SK-N-SH treated with all-trans-retinoic acid at 6 μM for 48 hours (cell line): ENCODE data around the gene RNF169.

Source experiments
- ARNTL ChIP-seq: fragments of 450-650 bp; formaldehyde crosslinking; IDR thresholded peaks from 2 replicates; pipeline ENCODE4 v1.5.0; 2020; ENCODE audit warnings: low read depth, mild to moderate bottlenecking, moderate library complexity, borderline replicate concordance
- ESRRG ChIP-seq: fragments of 250-450 bp; sonication (Bioruptor Pico); IDR thresholded peaks from 2 replicates; pipeline ENCODE4 v1.6.1; 2021; ENCODE audit warnings: mild to moderate bottlenecking
- GLIS3 ChIP-seq: fragments of 250-450 bp; sonication (Bioruptor Pico); IDR thresholded peaks from 2 replicates; pipeline ENCODE4 v1.5.0; 2020; ENCODE audit warnings: mild to moderate bottlenecking, moderate library complexity
- OSR1 ChIP-seq: fragments of 250-450 bp; sonication (Bioruptor Pico); IDR thresholded peaks from 2 replicates; pipeline ENCODE4 v1.8.0; 2022; ENCODE audit warnings: moderate library complexity, mild to moderate bottlenecking, inconsistent platforms
- PPARA ChIP-seq: fragments of 250-450 bp; sonication (Bioruptor Pico); IDR thresholded peaks from 2 replicates; pipeline ENCODE4 v1.5.0; 2020; ENCODE audit warnings: mild to moderate bottlenecking, borderline replicate concordance
- RARB ChIP-seq: fragments of 250-450 bp; sonication (Bioruptor Pico); IDR thresholded peaks from 2 replicates; pipeline ENCODE4 v1.8.0; 2021; ENCODE audit warnings: mild to moderate bottlenecking, moderate library complexity
- TCF4 ChIP-seq: fragments of 250-450 bp; sonication (Bioruptor Pico); IDR thresholded peaks from 2 replicates; pipeline ENCODE4 v1.8.0; 2021; ENCODE audit warnings: mild to moderate bottlenecking, moderate library complexity, borderline replicate concordance
- ZFP3 ChIP-seq: fragments of 250-450 bp; sonication (Bioruptor Pico); IDR thresholded peaks from 2 replicates; pipeline ENCODE4 v1.5.0; 2020; ENCODE audit warnings: mild to moderate bottlenecking, moderate library complexity
- TF ChIP-seq, protein P1 (sequence below): fragments of 250-450 bp; sonication (Bioruptor Pico); IDR thresholded peaks from 2 replicates; pipeline ENCODE4 v1.5.1; 2020; ENCODE audit warnings: low read depth, mild to moderate bottlenecking, moderate library complexity
- TF ChIP-seq, protein P2 (sequence below): fragments of 250-450 bp; sonication (Bioruptor Pico); IDR thresholded peaks from 2 replicates; pipeline ENCODE4 v1.8.0; 2020; ENCODE audit warnings: mild to moderate bottlenecking, moderate library complexity, borderline replicate concordance
- TF ChIP-seq, protein P3 (sequence below): fragments of 250-450 bp; sonication (Bioruptor Pico); IDR thresholded peaks from 2 replicates; pipeline ENCODE4 v1.8.0; 2021; ENCODE audit warnings: low read depth, mild to moderate bottlenecking, moderate library complexity, borderline replicate concordance

DNA sequence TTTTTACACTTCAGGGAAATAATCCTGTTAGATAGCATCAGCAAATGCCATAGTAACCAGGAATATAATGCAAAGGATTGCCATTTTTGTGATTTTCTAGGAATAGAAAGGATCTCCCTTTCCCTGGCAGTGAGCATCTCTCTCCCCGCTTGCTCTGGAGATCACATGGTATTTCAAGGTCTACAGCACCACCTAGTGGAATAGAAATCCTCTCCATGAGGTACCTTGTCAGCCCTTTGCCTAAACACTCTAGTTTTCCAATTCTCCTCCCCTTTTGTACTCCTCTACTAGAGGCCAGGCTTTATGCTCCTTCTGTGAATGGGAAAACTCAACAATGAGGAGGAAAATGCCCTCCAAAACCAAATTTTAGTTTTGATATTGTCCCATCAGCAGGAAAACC, 121.8 kb downstream of the RNF169 start:
- no peak for TF ChIP-seq OSR1 (CRISPR knock-in tag)
- TF ChIP-seq PPARA (CRISPR knock-in tag) = no peak
- no peak for TF ChIP-seq GLIS3
- TF ChIP-seq, protein P1, sequence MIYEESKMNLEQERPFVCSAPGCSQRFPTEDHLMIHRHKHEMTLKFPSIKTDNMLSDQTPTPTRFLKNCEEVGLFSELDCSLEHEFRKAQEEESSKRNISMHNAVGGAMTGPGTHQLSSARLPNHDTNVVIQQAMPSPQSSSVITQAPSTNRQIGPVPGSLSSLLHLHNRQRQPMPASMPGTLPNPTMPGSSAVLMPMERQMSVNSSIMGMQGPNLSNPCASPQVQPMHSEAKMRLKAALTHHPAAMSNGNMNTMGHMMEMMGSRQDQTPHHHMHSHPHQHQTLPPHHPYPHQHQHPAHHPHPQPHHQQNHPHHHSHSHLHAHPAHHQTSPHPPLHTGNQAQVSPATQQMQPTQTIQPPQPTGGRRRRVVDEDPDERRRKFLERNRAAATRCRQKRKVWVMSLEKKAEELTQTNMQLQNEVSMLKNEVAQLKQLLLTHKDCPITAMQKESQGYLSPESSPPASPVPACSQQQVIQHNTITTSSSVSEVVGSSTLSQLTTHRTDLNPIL = no peak
- no peak for TF ChIP-seq ARNTL (CRISPR knock-in tag)
- no peak for TF ChIP-seq ZFP3 (CRISPR knock-in tag)
- TF ChIP-seq TCF4 (CRISPR knock-in tag) = no peak
- TF ChIP-seq, protein P2, sequence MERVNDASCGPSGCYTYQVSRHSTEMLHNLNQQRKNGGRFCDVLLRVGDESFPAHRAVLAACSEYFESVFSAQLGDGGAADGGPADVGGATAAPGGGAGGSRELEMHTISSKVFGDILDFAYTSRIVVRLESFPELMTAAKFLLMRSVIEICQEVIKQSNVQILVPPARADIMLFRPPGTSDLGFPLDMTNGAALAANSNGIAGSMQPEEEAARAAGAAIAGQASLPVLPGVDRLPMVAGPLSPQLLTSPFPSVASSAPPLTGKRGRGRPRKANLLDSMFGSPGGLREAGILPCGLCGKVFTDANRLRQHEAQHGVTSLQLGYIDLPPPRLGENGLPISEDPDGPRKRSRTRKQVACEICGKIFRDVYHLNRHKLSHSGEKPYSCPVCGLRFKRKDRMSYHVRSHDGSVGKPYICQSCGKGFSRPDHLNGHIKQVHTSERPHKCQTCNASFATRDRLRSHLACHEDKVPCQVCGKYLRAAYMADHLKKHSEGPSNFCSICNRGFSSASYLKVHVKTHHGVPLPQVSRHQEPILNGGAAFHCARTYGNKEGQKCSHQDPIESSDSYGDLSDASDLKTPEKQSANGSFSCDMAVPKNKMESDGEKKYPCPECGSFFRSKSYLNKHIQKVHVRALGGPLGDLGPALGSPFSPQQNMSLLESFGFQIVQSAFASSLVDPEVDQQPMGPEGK = no peak
- TF ChIP-seq, protein P3, sequence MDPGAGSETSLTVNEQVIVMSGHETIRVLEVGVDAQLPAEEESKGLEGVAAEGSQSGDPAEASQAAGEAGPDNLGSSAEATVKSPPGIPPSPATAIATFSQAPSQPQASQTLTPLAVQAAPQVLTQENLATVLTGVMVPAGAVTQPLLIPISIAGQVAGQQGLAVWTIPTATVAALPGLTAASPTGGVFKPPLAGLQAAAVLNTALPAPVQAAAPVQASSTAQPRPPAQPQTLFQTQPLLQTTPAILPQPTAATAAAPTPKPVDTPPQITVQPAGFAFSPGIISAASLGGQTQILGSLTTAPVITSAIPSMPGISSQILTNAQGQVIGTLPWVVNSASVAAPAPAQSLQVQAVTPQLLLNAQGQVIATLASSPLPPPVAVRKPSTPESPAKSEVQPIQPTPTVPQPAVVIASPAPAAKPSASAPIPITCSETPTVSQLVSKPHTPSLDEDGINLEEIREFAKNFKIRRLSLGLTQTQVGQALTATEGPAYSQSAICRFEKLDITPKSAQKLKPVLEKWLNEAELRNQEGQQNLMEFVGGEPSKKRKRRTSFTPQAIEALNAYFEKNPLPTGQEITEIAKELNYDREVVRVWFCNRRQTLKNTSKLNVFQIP (CRISPR knock-in tag) = no peak
- TF ChIP-seq RARB = no peak
- TF ChIP-seq ESRRG (CRISPR knock-in tag) = no peak
